HG02678 (cell line): ENCODE data around the gene TAS2R38.
"Not testable (repeated sequence)": the region's sequence is repeated elsewhere in the genome, so short reads cannot be mapped to it uniquely, and the experiment has no call there.

ENCODE experiments used
- ATAC-seq: cut with Tn5 transposase; IDR thresholded peaks from one replicate; pipeline ENCODE4 v1.9.1; 2021; ENCODE audit warnings: mild to moderate bottlenecking, moderate library complexity; ENCODE audit not compliant: unreplicated experiment

The TAS2R38 gene

DNA sequence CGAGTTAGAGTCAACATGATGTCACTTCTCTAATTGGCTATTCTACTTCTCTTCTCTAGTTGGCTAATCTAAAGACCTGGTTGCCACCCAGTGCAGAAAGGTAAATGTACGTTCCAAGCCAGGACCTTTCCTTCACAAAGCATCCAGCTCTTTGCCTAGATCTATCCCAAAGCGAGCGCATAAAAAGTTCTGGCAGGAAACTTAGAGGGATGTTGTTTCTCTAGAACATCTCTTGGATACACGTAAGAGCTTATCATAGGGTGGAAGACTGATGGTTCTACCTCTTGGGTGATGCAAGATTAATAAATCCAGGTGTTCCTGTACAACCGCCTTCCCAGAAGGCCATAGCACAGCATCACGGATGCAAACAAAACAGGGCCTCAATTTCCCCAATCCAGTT lies at the start of gene TAS2R38:
TAS2R38 (minus strand) TSS at position 101 of the 400 bp plus-strand sequence; CDS start at position 17, 84 bp downstream.
- no peak for ATAC-seq

DNA sequence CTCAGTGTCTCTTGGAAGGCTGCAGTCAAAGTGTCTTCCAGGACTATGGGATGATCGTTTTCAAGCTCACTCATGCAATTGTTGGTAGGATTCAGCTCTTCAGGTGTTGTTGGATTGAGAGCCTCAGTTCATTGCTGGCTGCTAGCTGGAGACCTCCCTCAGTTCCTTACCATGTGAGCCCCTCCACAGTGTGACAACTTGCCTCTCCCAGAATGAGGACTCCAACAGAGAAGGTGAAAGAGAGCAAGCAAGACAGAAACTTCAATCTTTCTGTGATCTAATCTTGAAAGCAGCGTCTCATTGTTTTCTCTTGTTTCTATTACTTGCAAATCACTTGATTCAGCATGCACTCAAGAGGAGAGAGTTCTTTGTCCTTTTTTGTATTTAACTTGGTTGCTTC lies 44.6 kb upstream of the TAS2R38 start:
- no peak for ATAC-seq

- ATAC-seq = no peak
Measured at GRCh38 chr7:142017451-142017850, 43.9 kb upstream of the TAS2R38 start.

GRCh38 chr7:142012825-142013511 lies 39.4 kb upstream of the TAS2R38 start:
- no peak for ATAC-seq

DNA sequence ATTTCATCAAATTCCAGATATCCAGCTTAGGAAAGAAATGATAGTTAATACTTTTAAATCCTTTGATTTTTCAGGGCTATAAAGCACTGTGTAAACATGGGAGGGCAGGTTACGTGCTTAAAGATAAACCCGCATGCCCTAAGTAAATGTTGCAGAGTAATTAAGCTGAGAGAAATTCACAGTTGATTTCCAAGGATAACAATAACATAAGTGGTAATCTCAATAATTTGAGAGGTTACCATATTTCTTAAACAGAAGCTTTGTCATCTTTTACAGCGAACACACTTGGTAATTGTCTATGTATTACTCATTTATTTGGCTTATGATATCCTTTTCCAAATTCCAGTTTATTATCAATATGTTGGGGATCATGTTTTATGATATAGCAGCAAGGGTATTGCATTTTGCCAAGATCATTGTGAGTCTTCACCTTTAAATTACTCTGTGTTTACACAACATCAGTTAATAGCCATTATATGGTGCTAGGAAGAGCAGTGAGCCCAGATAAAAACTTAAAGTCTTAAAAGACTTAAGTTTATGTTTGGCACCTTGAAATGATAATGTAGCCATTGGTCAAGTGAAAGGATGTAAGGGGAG lies 37.5 kb upstream of the TAS2R38 start:
- ATAC-seq = no peak

- no peak for ATAC-seq
Measured at GRCh38 chr7:142009187-142009586, 35.6 kb upstream of the TAS2R38 start.

GRCh38 chr7:142006577-142006976 lies 33.0 kb upstream of the TAS2R38 start:
- no peak for ATAC-seq

DNA sequence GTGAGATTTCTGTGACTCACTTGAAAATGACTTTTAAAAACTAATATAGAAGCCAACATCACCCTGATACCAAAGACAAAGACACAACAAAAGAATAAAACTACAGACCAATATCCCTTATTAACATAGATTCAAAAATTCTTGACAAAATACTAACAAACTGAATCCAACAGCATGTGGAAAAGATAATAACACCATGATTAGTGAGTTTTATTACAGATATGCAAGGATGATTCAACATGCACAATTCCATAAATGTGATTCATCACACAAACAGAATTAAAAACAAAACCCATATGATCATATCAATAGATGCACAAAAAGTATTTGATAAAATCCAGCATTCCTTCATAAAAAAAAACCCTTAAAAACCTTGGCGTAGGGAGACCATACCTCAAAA lies 28.6 kb upstream of the TAS2R38 start:
- ATAC-seq = no peak

DNA sequence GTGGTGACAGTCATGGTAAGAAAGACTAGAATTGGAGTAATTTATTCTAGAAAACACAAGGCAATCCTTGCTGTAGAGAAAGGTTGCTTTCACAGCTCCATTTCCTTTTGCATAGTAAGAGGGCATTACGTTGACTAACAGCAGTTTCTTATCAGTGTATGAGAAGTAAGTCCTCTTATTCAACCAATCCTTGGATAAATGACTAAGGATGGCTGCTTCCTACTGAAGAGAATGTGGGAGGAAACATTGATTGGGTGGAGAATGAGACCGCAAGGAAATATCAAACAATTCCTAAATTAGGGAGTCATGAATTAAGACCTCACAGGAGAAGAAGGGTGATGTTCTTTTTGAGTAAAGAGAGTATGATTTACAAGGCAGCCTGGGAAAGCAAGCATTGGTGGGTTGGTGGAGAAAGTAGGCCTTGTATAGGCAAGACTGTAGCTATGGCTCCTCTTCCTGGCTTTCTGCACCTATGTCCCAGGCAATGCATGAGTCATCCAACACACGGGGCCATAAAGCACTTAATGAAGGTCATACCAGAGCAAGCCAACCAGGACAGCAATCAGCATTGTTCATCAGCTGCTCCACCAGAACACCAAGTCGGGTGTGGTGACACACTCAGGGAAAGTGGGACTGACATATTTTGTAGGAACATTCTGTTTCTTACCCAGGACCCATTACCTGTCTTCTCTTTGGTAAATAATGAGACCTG lies 27.7 kb upstream of the TAS2R38 start:
- ATAC-seq = no peak

DNA sequence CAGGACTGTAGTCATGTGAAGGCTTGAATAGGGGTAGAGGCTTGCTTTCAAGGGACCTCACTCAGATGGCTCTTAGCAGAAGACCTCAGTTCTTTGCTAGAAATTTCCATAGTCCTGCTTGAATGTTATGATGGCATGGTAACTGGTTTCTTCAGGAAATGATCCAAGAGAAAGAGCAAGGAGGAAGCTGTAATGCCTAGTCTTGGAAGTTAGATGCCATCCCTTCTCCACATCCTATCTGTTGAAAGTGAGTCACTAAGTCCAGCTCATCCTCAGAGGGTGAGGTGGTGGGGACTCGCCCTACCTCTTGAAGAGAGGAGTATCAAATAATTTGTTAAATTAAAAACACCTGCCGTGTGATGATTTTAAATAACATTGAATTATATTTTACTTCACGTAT lies 26.7 kb upstream of the TAS2R38 start:
- no peak for ATAC-seq

DNA sequence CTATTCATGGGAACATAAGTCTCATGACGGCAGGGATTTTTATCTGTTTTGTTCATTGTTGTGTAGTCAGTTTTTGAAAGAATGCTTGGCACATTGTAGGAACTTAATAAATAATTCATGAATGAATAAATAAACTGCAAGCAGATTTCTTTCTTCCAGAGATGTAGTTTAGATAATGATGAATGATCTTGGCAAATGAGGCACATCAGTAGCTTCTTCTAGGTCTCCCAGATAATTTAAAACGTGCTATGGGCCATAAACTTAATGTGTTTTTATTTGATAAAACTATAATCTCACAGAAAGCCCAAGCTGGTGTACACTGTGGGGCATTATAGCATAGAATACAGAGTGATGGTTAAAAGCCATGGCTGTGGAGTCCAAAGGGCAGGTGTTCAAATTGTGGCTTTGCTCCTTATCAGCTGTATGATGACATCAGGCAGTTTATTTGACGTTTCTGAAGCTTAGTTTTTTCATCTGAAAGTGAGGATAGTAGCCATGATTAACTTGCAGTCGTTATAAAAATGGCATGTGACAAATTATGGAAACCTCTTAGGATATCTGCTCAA lies 25.6 kb upstream of the TAS2R38 start:
- no peak for ATAC-seq

GRCh38 chr7:141993354-141993753 lies 19.8 kb upstream of the TAS2R38 start:
- no peak for ATAC-seq

- ATAC-seq = no peak
Measured at GRCh38 chr7:141992688-141993087, 19.1 kb upstream of the TAS2R38 start.

- ATAC-seq = no peak
Measured at GRCh38 chr7:141992156-141992555, 18.6 kb upstream of the TAS2R38 start.

GRCh38 chr7:141991140-141991539 lies 17.6 kb upstream of the TAS2R38 start:
- no peak for ATAC-seq

DNA sequence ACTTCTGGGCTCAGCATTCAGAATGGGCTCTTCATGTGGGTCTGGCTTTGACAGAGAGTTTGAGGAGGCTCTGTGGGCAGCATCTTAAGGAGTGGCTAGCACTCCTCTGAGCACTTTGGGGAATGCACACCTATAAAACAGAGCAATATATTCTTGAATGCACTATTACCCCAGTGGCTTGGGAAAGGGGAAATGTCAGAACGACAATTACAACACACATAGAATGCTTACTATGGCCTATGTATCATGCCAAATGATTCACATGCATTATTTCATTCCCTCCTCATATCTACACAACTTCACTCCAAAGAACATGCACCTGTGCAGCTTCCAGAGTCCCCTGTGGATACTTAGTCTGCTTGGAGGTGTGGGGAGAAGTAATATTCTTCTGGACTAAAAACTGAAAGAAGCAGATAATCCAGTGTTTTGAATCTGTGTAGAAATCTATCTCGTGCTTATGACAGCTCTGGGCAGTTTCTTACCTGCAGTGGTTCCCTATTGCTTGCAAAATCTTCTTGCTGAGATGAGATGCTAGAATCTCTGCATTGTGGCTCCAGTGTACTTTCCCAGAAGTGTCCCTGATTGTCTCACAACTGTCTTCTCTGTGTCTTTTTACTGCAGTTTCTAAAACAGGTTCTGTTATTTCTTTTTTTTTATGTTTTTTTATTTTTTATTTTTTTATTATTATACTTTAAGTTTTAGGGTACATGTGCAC lies 16.6 kb upstream of the TAS2R38 start:
- ATAC-seq = no peak

- ATAC-seq = not testable (repeated sequence)
Measured at GRCh38 chr7:141987803-141988202, 14.2 kb upstream of the TAS2R38 start.

DNA sequence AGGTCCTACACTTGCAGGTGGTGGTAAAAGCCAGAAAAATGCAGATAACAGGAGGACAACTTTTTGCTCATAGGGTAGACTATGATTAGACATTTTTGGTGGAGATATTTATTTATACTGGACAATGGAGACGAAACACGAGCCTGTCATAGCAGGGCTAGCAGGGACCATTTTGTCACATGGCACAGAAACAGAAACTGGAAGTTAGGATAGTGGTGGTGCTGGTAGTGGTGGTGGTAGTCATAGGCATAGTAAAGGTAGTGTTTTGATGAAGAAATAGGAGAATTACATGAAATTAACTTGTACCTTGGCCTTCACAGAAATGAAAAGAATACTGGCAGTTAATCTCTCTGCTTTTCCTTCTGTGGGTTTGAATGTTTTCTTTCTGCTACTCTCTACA lies 13.3 kb upstream of the TAS2R38 start:
- no peak for ATAC-seq

GRCh38 chr7:141985926-141986325 lies 12.4 kb upstream of the TAS2R38 start:
- ATAC-seq = not testable (repeated sequence)

DNA sequence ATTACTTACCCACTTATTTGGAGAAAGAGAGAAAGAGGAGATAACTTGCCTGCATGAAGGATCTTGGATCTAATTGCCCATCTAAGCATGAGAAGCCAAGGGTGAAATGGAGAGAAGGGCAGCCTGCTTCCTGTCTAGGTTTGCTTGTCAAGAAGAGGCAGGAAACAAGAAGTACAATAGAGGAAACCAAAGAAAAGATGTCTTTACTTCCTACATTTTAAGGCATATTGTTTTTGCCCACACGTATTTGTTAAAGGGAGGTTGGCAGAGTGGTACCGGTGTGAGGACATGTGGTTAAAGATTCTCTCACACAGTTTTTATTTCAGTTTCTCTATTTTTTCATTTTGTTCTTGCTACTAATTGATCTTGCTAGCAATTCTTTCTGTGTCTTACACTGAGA lies 6.0 kb upstream of the TAS2R38 start:
- ATAC-seq = no peak

DNA sequence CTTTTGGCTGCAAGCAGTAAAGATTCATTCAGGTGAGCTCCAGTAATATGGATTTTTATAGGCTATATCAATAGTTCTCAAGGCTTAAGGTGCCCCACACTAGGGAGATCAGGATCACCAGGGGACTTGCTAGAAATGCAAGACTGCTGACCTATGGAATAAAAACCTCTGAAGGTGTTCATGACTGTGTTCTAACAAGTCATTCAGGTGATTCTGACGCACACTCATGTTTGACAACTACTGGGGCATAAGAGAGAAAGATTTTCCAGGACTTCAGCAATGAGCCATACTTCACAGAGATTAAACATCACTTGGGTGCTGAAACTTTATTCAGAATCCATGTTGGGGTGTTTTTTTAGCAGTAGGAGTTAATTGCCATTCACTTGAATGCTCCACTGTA lies 4.8 kb upstream of the TAS2R38 start:
- ATAC-seq = no peak
